ENCODE measurements around the gene GFI1B.

DNA sequence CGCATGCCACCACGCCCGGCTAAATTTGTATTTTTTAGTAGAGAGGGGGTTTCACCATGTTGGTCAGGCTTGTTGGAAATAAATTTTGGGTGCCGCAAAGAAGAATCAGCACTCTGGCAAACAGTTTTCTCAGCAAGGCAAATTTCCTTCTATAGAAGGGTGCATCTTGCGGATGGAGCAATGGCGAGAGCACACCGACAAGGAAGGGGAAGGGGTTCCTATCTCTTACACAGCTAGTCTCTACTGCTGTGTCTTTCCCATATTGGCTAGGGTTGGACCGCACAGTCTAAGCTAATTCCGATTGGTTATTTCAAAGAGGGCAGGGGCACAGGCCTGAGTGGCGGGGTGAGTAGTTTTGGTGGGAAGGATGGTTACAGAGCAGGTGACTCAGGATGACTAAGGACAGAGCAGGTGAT lies 53.0 kb downstream of the GFI1B start:
- TF ChIP-seq, protein P1, sequence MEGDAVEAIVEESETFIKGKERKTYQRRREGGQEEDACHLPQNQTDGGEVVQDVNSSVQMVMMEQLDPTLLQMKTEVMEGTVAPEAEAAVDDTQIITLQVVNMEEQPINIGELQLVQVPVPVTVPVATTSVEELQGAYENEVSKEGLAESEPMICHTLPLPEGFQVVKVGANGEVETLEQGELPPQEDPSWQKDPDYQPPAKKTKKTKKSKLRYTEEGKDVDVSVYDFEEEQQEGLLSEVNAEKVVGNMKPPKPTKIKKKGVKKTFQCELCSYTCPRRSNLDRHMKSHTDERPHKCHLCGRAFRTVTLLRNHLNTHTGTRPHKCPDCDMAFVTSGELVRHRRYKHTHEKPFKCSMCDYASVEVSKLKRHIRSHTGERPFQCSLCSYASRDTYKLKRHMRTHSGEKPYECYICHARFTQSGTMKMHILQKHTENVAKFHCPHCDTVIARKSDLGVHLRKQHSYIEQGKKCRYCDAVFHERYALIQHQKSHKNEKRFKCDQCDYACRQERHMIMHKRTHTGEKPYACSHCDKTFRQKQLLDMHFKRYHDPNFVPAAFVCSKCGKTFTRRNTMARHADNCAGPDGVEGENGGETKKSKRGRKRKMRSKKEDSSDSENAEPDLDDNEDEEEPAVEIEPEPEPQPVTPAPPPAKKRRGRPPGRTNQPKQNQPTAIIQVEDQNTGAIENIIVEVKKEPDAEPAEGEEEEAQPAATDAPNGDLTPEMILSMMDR (IDR thresholded peaks at IDR 0.05), result no peak
- TF ChIP-seq POLR2A (IDR thresholded peaks at IDR 0.05), result no peak

Measured in adrenal gland (tissue), 5 donors.